ENCODE measurements around the gene NKAIN4. TPM values are rescaled to one million over a fixed set of nuclear protein-coding genes. Genes with fewer than 3 reads are reported as not detected.
"Not testable (repeated sequence)": the region's sequence is repeated elsewhere in the genome, so short reads cannot be mapped to it uniquely, and the experiment has no call there.

Gene NKAIN4
- total RNA-seq, 1 donor from 2014 or later: 183 TPM

- Mint-ChIP-seq H3K36me3 (ENCODE audit: unreplicated experiment) (no peaks in the 10 kb centered on the region), H3K9me3 (ENCODE audit: unreplicated experiment) (peaks cover 4% of the 10 kb centered on the region), H3K27ac (ENCODE audit: unreplicated experiment) (no peak overlapping the region), H3K27me3 (ENCODE audit: unreplicated experiment) (peaks cover 7% of the 10 kb centered on the region), H3K4me1 (ENCODE audit: low read depth, unreplicated experiment) (peaks cover 9% of the 10 kb centered on the region), H3K4me3 (ENCODE audit: unreplicated experiment) (no peak overlapping the region)
- peak; percentile 93 for TF ChIP-seq CTCF (IDR thresholded peaks at IDR 0.05; ENCODE audit: partially characterized antibody, unreplicated experiment)
- no peak for DNase-seq
Measured at GRCh38 chr20:63223121-63223825, 31.0 kb downstream of the NKAIN4 start.

GRCh38 chr20:63222541-63222940 lies 31.7 kb downstream of the NKAIN4 start:
- H3K4me3 Mint-ChIP-seq (ENCODE audit: unreplicated experiment): no peak overlapping the region
- H3K27ac Mint-ChIP-seq (ENCODE audit: unreplicated experiment): no peak overlapping the region

GRCh38 chr20:63221400-63222053 lies 32.7 kb downstream of the NKAIN4 start:
- not testable (repeated sequence) for H3K4me3 Mint-ChIP-seq (ENCODE audit: unreplicated experiment); H3K9me3 Mint-ChIP-seq (ENCODE audit: unreplicated experiment); H3K27me3 Mint-ChIP-seq (ENCODE audit: unreplicated experiment); DNase-seq; H3K36me3 Mint-ChIP-seq (ENCODE audit: unreplicated experiment); H3K27ac Mint-ChIP-seq (ENCODE audit: unreplicated experiment)
- peaks cover 15% of the 10 kb centered on the region for H3K4me1 Mint-ChIP-seq (ENCODE audit: low read depth, unreplicated experiment)

More at GRCh38 chr20:63222541-63222940, 31.7 kb downstream of the NKAIN4 start:
- peaks cover 5% of the 10 kb centered on the region for H3K9me3 Mint-ChIP-seq (ENCODE audit: unreplicated experiment)
- no peaks in the 10 kb centered on the region for H3K36me3 Mint-ChIP-seq (ENCODE audit: unreplicated experiment)
- H3K4me1 Mint-ChIP-seq (ENCODE audit: low read depth, unreplicated experiment): peaks cover 9% of the 10 kb centered on the region
- no peak for TF ChIP-seq CTCF (IDR thresholded peaks at IDR 0.05; ENCODE audit: partially characterized antibody, unreplicated experiment)
- no peak for DNase-seq
- peaks cover 7% of the 10 kb centered on the region for H3K27me3 Mint-ChIP-seq (ENCODE audit: unreplicated experiment)

GRCh38 chr20:63220696-63221399 lies 33.4 kb downstream of the NKAIN4 start:
- DNase-seq: no peak
- Mint-ChIP-seq H3K9me3 (ENCODE audit: unreplicated experiment) (peaks cover 8% of the 10 kb centered on the region), H3K27ac (ENCODE audit: unreplicated experiment) (no peak overlapping the region), H3K27me3 (ENCODE audit: unreplicated experiment) (peaks cover 7% of the 10 kb centered on the region), H3K4me1 (ENCODE audit: low read depth, unreplicated experiment) (peaks cover 15% of the 10 kb centered on the region), H3K4me3 (ENCODE audit: unreplicated experiment) (no peak overlapping the region), H3K36me3 (ENCODE audit: unreplicated experiment) (no peaks in the 10 kb centered on the region)
- no peak for TF ChIP-seq CTCF (IDR thresholded peaks at IDR 0.05; ENCODE audit: partially characterized antibody, unreplicated experiment)

- H3K27ac Mint-ChIP-seq (ENCODE audit: unreplicated experiment): no peak overlapping the region
- peak overlapping the region; percentile 44 for H3K4me3 Mint-ChIP-seq (ENCODE audit: unreplicated experiment)
Measured at GRCh38 chr20:63219866-63220521, 34.3 kb downstream of the NKAIN4 start.

More at GRCh38 chr20:63219866-63220521, 34.3 kb downstream of the NKAIN4 start:
- Mint-ChIP-seq H3K36me3 (ENCODE audit: unreplicated experiment) (no peaks in the 10 kb centered on the region), H3K4me1 (ENCODE audit: low read depth, unreplicated experiment) (peaks cover 15% of the 10 kb centered on the region), H3K27me3 (ENCODE audit: unreplicated experiment) (peaks cover 12% of the 10 kb centered on the region), H3K9me3 (ENCODE audit: unreplicated experiment) (peaks cover 6% of the 10 kb centered on the region)
- no peak for DNase-seq
- no peak for TF ChIP-seq CTCF (IDR thresholded peaks at IDR 0.05; ENCODE audit: partially characterized antibody, unreplicated experiment)
